ENCODE results near the gene IFI27.

Gene IFI27

GRCh38 chr14:94123296-94123695, 12.8 kb downstream of the IFI27 start:
- Histone ChIP-seq H3K9ac (ENCODE audit: low read depth, low read length) (no peak overlapping the region), H3K79me2 (ENCODE audit: insufficient read depth, low read length) (no peaks in the 10 kb centered on the region), H3K9me3 (ENCODE audit: insufficient read depth, low read length, severe bottlenecking) (peaks cover 7% of the 10 kb centered on the region), H2AFZ (ENCODE audit: low read depth, low read length) (no peak overlapping the region), H3K36me3 (ENCODE audit: insufficient read depth, low read length) (no peaks in the 10 kb centered on the region), H3K27me3 (ENCODE audit: insufficient read depth, low read length, poor library complexity) (no peaks in the 10 kb centered on the region), H3K4me2 (ENCODE audit: insufficient read depth, low read length) (no peak overlapping the region), H3K4me1 (ENCODE audit: insufficient read depth, low read length) (peaks cover 2% of the 10 kb centered on the region), H4K20me1 (ENCODE audit: insufficient read depth, low read length) (no peaks in the 10 kb centered on the region; the same call in 1 of the 2 replicates), H3K4me3 (ENCODE audit: low read depth in 1 of 2, low read length in 2 of 2) (no peak overlapping the region), H3K27ac (ENCODE audit: low read length) (no peak overlapping the region)
- DNase-seq (no peak), ATAC-seq (ENCODE audit: insufficient read depth, low read depth) (no peak)
- TF ChIP-seq CTCF (IDR thresholded peaks at IDR 0.05; ENCODE audit: borderline replicate concordance, extremely low read depth, low read length, poor library complexity, severe bottlenecking) (no peak), EZH2 (IDR thresholded peaks at IDR 0.05; ENCODE audit: borderline replicate concordance, low read depth, low read length, severe bottlenecking) (no peak)

- H3K36me3 ChIP-seq (ENCODE audit: insufficient read depth, low read length), result no peaks in the 10 kb centered on the region
- no peaks in the 10 kb centered on the region for H3K79me2 ChIP-seq (ENCODE audit: insufficient read depth, low read length)
- H3K4me3 ChIP-seq (ENCODE audit: low read depth in 1 of 2, low read length in 2 of 2), result no peak overlapping the region
- H3K27ac ChIP-seq (ENCODE audit: low read length), result no peak overlapping the region
- H3K27me3 ChIP-seq (ENCODE audit: insufficient read depth, low read length, poor library complexity), result no peaks in the 10 kb centered on the region
- H3K9ac ChIP-seq (ENCODE audit: low read depth, low read length), result no peak overlapping the region
- ATAC-seq (ENCODE audit: insufficient read depth, low read depth) (no peak; the same call in 2 of the 3 replicates), DNase-seq (no peak)
- no peaks in the 10 kb centered on the region; the same call in 1 of the 2 replicates for H4K20me1 ChIP-seq (ENCODE audit: insufficient read depth, low read length)
- TF ChIP-seq EZH2 (IDR thresholded peaks at IDR 0.05; ENCODE audit: borderline replicate concordance, low read depth, low read length, severe bottlenecking) (no peak), CTCF (IDR thresholded peaks at IDR 0.05; ENCODE audit: borderline replicate concordance, extremely low read depth, low read length, poor library complexity, severe bottlenecking) (no peak)
- peaks cover 8% of the 10 kb centered on the region for H3K4me1 ChIP-seq (ENCODE audit: insufficient read depth, low read length)
- H3K9me3 ChIP-seq (ENCODE audit: insufficient read depth, low read length, severe bottlenecking), result peaks cover 7% of the 10 kb centered on the region
- H2AFZ ChIP-seq (ENCODE audit: low read depth, low read length), result no peak overlapping the region
- H3K4me2 ChIP-seq (ENCODE audit: insufficient read depth, low read length), result no peak overlapping the region
Observed at GRCh38 chr14:94123868-94124267, 13.3 kb downstream of the IFI27 start.

GRCh38 chr14:94124582-94125377, 14.2 kb downstream of the IFI27 start:
- H3K36me3 ChIP-seq (ENCODE audit: insufficient read depth, low read length), result no peaks in the 10 kb centered on the region
- no peak overlapping the region for H3K4me3 ChIP-seq (ENCODE audit: low read depth in 1 of 2, low read length in 2 of 2)
- TF ChIP-seq EZH2 (IDR thresholded peaks at IDR 0.05; ENCODE audit: borderline replicate concordance, low read depth, low read length, severe bottlenecking), result no peak
- no peak for TF ChIP-seq CTCF (IDR thresholded peaks at IDR 0.05; ENCODE audit: borderline replicate concordance, extremely low read depth, low read length, poor library complexity, severe bottlenecking)
- no peaks in the 10 kb centered on the region for H3K27me3 ChIP-seq (ENCODE audit: insufficient read depth, low read length, poor library complexity)
- no peak for DNase-seq
- peaks cover 4% of the 10 kb centered on the region for H3K9me3 ChIP-seq (ENCODE audit: insufficient read depth, low read length, severe bottlenecking)
- H4K20me1 ChIP-seq (ENCODE audit: insufficient read depth, low read length), result no peaks in the 10 kb centered on the region; the same call in 1 of the 2 replicates
- peaks cover 16% of the 10 kb centered on the region for H3K4me1 ChIP-seq (ENCODE audit: insufficient read depth, low read length)
- H3K27ac ChIP-seq (ENCODE audit: low read length), result no peak overlapping the region
- H3K79me2 ChIP-seq (ENCODE audit: insufficient read depth, low read length), result no peaks in the 10 kb centered on the region
- H2AFZ ChIP-seq (ENCODE audit: low read depth, low read length), result no peak overlapping the region
- ATAC-seq (ENCODE audit: insufficient read depth, low read depth), result no peak
- H3K9ac ChIP-seq (ENCODE audit: low read depth, low read length), result no peak overlapping the region
- no peak overlapping the region for H3K4me2 ChIP-seq (ENCODE audit: insufficient read depth, low read length)
